Measurements from ENCODE around the gene TAF6L. TPM values are rescaled to one million over a fixed set of nuclear protein-coding genes. Genes with fewer than 3 reads are reported as not detected.
"Not testable (repeated sequence)": the region's sequence is repeated elsewhere in the genome, so short reads cannot be mapped to it uniquely, and the experiment has no call there.

Gene TAF6L
- total RNA-seq, 1 donor from 2014 or later = 8.0 TPM

- H3K4me3 ChIP-seq = no peak overlapping the region
- no peak overlapping the region for H3K27ac ChIP-seq (replicated peaks)
- no peaks in the 10 kb centered on the region for H3K9me3 ChIP-seq (replicated peaks)
- H3K27me3 ChIP-seq (ENCODE audit: low read depth) = no peaks in the 10 kb centered on the region
- intact Hi-C loops (cut with micrococcal nuclease) = no loop called here
- H3K4me1 ChIP-seq = peaks cover 6% of the 10 kb centered on the region
- TF ChIP-seq CTCF (IDR thresholded peaks at IDR 0.05; ENCODE audit: borderline replicate concordance) = no peak
- no peak for DNase-seq
- peaks cover 36% of the 10 kb centered on the region for H3K36me3 ChIP-seq
These were observed 40.5 kb downstream of the TAF6L start for GRCh38 chr11:62811659-62812058.

- H3K4me1 ChIP-seq = no peaks in the 10 kb centered on the region
- peaks cover 81% of the 10 kb centered on the region for H3K36me3 ChIP-seq
- intact Hi-C loops (cut with micrococcal nuclease) = no loop called here
These were observed 45.4 kb downstream of the TAF6L start for GRCh38 chr11:62816557-62816956.

GRCh38 chr11:62817129-62817528 lies 45.9 kb downstream of the TAF6L start:
- Histone ChIP-seq H3K27ac (replicated peaks) (peak overlapping the region; percentile 11), H3K36me3 (peaks cover 87% of the 10 kb centered on the region), H3K27me3 (ENCODE audit: low read depth) (no peaks in the 10 kb centered on the region), H3K4me3 (no peak overlapping the region), H3K4me1 (no peaks in the 10 kb centered on the region), H3K9me3 (replicated peaks) (no peaks in the 10 kb centered on the region)
- intact Hi-C loops (cut with micrococcal nuclease) = no loop called here
- TF ChIP-seq CTCF (IDR thresholded peaks at IDR 0.05; ENCODE audit: borderline replicate concordance) = no peak
- no peak for DNase-seq

More at GRCh38 chr11:62816557-62816956, 45.4 kb downstream of the TAF6L start:
- peak overlapping the region; percentile 11 for H3K27ac ChIP-seq (replicated peaks)
- DNase-seq = no peak
- H3K27me3 ChIP-seq (ENCODE audit: low read depth) = no peaks in the 10 kb centered on the region
- H3K4me3 ChIP-seq = no peak overlapping the region
- TF ChIP-seq CTCF (IDR thresholded peaks at IDR 0.05; ENCODE audit: borderline replicate concordance) = no peak
- H3K9me3 ChIP-seq (replicated peaks) = no peaks in the 10 kb centered on the region

- Histone ChIP-seq H3K9me3 (replicated peaks) (no peaks in the 10 kb centered on the region), H3K4me3 (no peak overlapping the region), H3K36me3 (peaks cover 100% of the 10 kb centered on the region), H3K27ac (replicated peaks) (no peak overlapping the region), H3K4me1 (peaks cover 10% of the 10 kb centered on the region), H3K27me3 (ENCODE audit: low read depth) (no peaks in the 10 kb centered on the region)
- no peak for TF ChIP-seq CTCF (IDR thresholded peaks at IDR 0.05; ENCODE audit: borderline replicate concordance)
- DNase-seq = no peak
- intact Hi-C loops (cut with micrococcal nuclease) = no loop called here
These were observed 52.5 kb downstream of the TAF6L start for GRCh38 chr11:62823677-62824076.

- DNase-seq; H3K4me3 ChIP-seq; H3K27me3 ChIP-seq (ENCODE audit: low read depth); H3K27ac ChIP-seq (replicated peaks); intact Hi-C loops (cut with micrococcal nuclease); H3K9me3 ChIP-seq (replicated peaks): not testable (repeated sequence)
- Histone ChIP-seq H3K36me3 (peaks cover 68% of the 10 kb centered on the region), H3K4me1 (peaks cover 49% of the 10 kb centered on the region)
These were observed 56.9 kb downstream of the TAF6L start for GRCh38 chr11:62828130-62828529.

- peaks cover 66% of the 10 kb centered on the region for H3K36me3 ChIP-seq
- no peaks in the 10 kb centered on the region for H3K27me3 ChIP-seq (ENCODE audit: low read depth)
- intact Hi-C loops (cut with micrococcal nuclease) = loop anchor here (10.0 kb wide), 1 partner anchor 106 kb away; the partner anchor contains the start of genes HNRNPUL2 and TTC9C
- peaks cover 57% of the 10 kb centered on the region for H3K4me1 ChIP-seq
- peak overlapping the region; percentile 78 for H3K4me3 ChIP-seq
- DNase-seq = no peak
- H3K27ac ChIP-seq (replicated peaks) = peak overlapping the region; percentile 96
- no peaks in the 10 kb centered on the region for H3K9me3 ChIP-seq (replicated peaks)
- no peak for TF ChIP-seq CTCF (IDR thresholded peaks at IDR 0.05; ENCODE audit: borderline replicate concordance)
These were observed 59.8 kb downstream of the TAF6L start for GRCh38 chr11:62830904-62831519.

All from left ventricle myocardium inferior (tissue), 1 donor.